Kidney (tissue), 14 donors: Measurements from ENCODE around the gene KCNN1. TPM values are rescaled to one million over a fixed set of nuclear protein-coding genes. Genes with fewer than 3 reads are reported as not detected.

Experiments
- DNase-seq, 5 donors: peaks; one replicate each; pipeline ENCODE4 v3.0.0-alpha.2; 2013 to 2020
- FAIRE-seq: peaks from 2 replicates; lab custom pipeline; 2012; peaks lifted over from hg19 to GRCh38; lab: Jason Lieb, UNC
- H3K27ac ChIP-seq, 2 donors: one replicate each; pipeline ENCODE4 v1.7.0; 2013; ENCODE audit warnings: low read depth in 2 of 2, low read length in 2 of 2, inconsistent platforms in 1 of 2
- H3K27me3 ChIP-seq: one replicate; pipeline ENCODE4 v1.7.1; 2013; ENCODE audit warnings: low read length, inconsistent platforms; ENCODE audit not compliant: control insufficient read depth, insufficient read depth
- H3K36me3 ChIP-seq, 3 donors: one replicate each; pipeline versions ENCODE4 v1.7.0 to v1.7.1; 2013; ENCODE audit warnings: low read length in 3 of 3, control low read depth in 1 of 3, inconsistent platforms in 1 of 3; ENCODE audit not compliant: insufficient read depth in 3 of 3, control insufficient read depth in 2 of 3
- H3K4me1 ChIP-seq, 3 donors: one replicate each; pipeline versions ENCODE4 v1.7.0 to v1.7.1; 2013; ENCODE audit warnings: low read length in 3 of 3, inconsistent platforms in 1 of 3, low read depth in 1 of 3; ENCODE audit not compliant: control insufficient read depth in 2 of 3, insufficient read depth in 2 of 3
- H3K4me3 ChIP-seq, 3 donors: one replicate each; pipeline versions ENCODE4 v1.7.0 to v1.8.1; 2013; ENCODE audit warnings: low read length in 3 of 3, control low read depth in 1 of 3, inconsistent platforms in 1 of 3
- H3K9ac ChIP-seq, 3 donors: one replicate each; pipeline versions ENCODE4 v1.7.0 to v1.7.1; 2013; ENCODE audit warnings: low read length in 3 of 3, control low read depth in 1 of 3, inconsistent platforms in 1 of 3
- H3K9me3 ChIP-seq, 3 donors: one replicate each; pipeline versions ENCODE4 v1.7.0 to v1.7.1; 2013; ENCODE audit warnings: low read length in 3 of 3, control low read depth in 1 of 3, inconsistent platforms in 1 of 3; ENCODE audit not compliant: control insufficient read depth in 2 of 3, insufficient read depth in 1 of 3
- intact Hi-C: fragments of 100-400 bp; cut with DNase I; formaldehyde crosslinking; loops from one replicate; pipeline ENCODE4 v1.11.1; 2022
- polyA plus RNA-seq: library from polyadenylated mRNA; stranded (reverse); fragments of 350-450 nt; fragmentation: Illumina TruSeq; extraction: RNeasy Lipid Tissue Mini Kit (QIAGEN cat#74804); gene quantifications from one replicate; pipeline ENCODE4 v1.2.3, GENCODE V29; 2014; ENCODE audit warnings: low read depth, low replicate concordance; ENCODE audit not compliant: insufficient read depth
- total RNA-seq: library from RNA; stranded (reverse); fragmentation: NEBNext Ultra II Directional; extraction: Animal tissue kit (Norgen Biotek cat#: 25700); gene quantifications from one replicate; pipeline ENCODE4 v1.2.1, GENCODE V29; 2021
- TF ChIP-seq, protein P1 (sequence below): IDR thresholded peaks from 3 replicates; pipeline ENCODE4 v1.5.1; 2012; ENCODE audit warnings: mild to moderate bottlenecking, moderate library complexity, borderline replicate concordance; ENCODE audit not compliant: insufficient read depth; ENCODE audit errors: extremely low read depth
- donor health status: control.
- donor health status: control.
- donor health status: control.
- donor health status: control.
- donor health status: control.
- donor health status: DM: yes; HTN: yes; CAD: no.
- donor health status: Normal renal cell carcinoma (clear cell type).

The KCNN1 gene
- total and polyA plus RNA-seq, 2 donors from 2014 or later: 0.19 to 0.37 TPM

GRCh38 chr19:17996826-17997316 lies 30.0 kb downstream of the KCNN1 start:
- TF ChIP-seq, protein P1, sequence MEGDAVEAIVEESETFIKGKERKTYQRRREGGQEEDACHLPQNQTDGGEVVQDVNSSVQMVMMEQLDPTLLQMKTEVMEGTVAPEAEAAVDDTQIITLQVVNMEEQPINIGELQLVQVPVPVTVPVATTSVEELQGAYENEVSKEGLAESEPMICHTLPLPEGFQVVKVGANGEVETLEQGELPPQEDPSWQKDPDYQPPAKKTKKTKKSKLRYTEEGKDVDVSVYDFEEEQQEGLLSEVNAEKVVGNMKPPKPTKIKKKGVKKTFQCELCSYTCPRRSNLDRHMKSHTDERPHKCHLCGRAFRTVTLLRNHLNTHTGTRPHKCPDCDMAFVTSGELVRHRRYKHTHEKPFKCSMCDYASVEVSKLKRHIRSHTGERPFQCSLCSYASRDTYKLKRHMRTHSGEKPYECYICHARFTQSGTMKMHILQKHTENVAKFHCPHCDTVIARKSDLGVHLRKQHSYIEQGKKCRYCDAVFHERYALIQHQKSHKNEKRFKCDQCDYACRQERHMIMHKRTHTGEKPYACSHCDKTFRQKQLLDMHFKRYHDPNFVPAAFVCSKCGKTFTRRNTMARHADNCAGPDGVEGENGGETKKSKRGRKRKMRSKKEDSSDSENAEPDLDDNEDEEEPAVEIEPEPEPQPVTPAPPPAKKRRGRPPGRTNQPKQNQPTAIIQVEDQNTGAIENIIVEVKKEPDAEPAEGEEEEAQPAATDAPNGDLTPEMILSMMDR: peak; percentile 99
- H3K27me3 ChIP-seq: no peaks in the 10 kb centered on the region
- DNase-seq (peak; percentile 83 to 93 (median 87)), FAIRE-seq (no peak)
- no peak overlapping the region for H3K27ac ChIP-seq
- no peaks in the 10 kb centered on the region for H3K4me1 ChIP-seq
- intact Hi-C loops: no loop called here
- no peaks in the 10 kb centered on the region for H3K36me3 ChIP-seq
- no peak overlapping the region for H3K4me3 ChIP-seq
- no peaks in the 10 kb centered on the region for H3K9me3 ChIP-seq
- H3K9ac ChIP-seq: no peak overlapping the region

- Histone ChIP-seq H3K9me3 (no peaks in the 10 kb centered on the region), H3K4me1 (no peaks in the 10 kb centered on the region), H3K27ac (no peak overlapping the region), H3K4me3 (no peak overlapping the region), H3K9ac (no peak overlapping the region), H3K36me3 (no peaks in the 10 kb centered on the region), H3K27me3 (no peaks in the 10 kb centered on the region)
- FAIRE-seq (no peak), DNase-seq (peak in 1 of 5 donors; percentile 76)
- intact Hi-C loops: no loop called here
- TF ChIP-seq, protein P1: no peak
Measured at GRCh38 chr19:17997969-17998826, 31.3 kb downstream of the KCNN1 start.

DNA sequence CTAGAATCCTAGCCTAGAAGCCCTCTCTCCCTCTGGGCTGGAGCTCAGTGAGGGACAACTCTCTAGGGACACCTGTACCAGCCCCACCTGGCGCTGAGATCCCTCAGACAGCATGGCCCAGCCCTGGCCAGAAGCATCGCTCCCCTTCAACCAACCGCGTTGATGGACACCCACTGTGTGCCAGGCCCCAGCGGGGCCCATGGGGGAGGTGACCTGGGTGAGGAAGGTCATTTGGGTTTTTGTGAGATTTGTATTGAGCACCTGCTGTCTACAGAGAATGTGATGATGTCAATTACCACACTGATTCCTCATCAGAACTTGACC lies 31.9 kb downstream of the KCNN1 start:
- intact Hi-C loops: no loop called here
- Histone ChIP-seq H3K4me1 (no peaks in the 10 kb centered on the region), H3K27me3 (no peaks in the 10 kb centered on the region), H3K27ac (no peak overlapping the region), H3K9me3 (no peaks in the 10 kb centered on the region), H3K9ac (no peak overlapping the region), H3K4me3 (no peak overlapping the region), H3K36me3 (no peaks in the 10 kb centered on the region)
- FAIRE-seq (no peak), DNase-seq (peak in 1 of 5 donors; percentile 74)
- TF ChIP-seq, protein P1: no peak
